ENCODE measurements around the gene GPATCH11.

The GPATCH11 gene

DNA sequence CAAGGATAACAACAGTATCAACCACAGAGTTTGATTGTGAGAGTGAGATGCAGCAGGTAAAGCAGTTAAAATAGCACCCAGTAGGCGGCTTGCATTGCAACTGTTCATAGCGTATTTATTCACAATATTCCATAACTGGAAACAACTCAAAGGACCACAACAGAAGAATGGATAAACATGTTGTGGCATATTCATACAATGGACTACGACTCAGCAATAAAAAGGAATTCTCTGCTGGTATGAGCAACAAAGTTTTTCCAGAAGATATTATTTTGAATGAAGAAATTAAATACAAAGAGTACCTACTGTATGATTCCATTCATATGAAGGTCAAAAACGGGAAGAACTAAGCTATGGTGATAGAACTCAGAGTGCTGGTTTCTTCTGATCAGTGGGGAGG is 25.2 kb downstream of the GPATCH11 start:
- no peak for DNase-seq

DNA sequence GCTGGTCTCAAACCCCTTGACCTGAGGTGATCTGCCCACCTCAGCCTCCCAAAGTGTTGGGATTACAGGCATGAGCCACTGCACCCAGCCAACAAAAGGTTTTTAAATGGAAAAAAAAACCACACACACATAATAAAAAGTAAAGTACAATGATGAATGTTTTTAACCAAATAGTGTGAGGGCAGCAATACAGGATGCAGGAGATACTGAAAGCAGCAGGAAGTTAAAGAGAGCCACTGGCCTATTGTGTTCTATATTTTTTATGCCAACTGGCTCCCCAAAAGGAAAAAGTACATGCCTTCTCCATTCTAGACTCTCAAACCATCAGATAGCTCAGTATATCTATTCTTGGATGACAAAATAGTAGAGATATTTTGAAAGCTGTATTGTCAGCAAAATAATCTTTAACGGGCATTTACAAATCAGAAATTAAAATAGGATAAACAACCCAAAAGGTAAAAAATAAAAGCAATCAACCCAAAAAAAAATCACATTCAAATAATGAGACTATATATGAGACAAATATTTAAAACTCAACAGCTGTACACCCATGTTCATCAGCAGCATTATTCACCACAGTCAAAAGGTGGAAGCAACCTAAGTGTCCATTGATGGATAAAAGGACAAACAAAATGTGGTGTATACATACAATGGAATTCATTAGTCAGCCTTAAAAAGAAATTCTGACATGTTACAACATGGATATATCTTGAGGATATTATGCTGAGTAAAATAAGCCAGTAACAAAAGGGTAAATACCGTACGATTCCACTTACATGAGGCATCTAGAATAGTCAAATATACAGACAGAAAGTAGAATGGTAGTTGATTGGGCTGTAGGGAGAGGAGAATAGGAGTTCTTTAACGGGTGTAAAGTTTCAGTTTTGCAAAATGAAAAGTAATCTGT is 26.2 kb downstream of the GPATCH11 start:
- DNase-seq, result no peak

DNA sequence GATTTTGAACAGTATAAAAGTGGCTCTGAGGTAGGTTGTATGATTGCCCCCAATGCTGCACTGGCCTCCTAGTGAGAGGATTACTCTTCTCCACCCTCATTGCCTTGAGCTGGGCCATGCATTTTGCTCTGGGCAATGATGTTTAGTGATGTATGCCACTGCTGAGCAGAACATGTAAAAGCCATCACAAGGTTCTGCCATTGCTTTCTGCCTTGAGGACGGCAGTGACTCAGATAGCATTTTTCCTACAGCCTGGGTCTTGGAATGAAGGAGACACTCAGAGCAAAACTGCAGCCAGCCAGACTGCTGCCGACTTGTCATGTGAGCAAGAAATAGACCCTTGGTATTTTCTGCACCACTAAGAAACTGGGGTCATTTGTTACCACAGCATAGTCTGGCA is 27.6 kb downstream of the GPATCH11 start:
- no peak for DNase-seq

DNA sequence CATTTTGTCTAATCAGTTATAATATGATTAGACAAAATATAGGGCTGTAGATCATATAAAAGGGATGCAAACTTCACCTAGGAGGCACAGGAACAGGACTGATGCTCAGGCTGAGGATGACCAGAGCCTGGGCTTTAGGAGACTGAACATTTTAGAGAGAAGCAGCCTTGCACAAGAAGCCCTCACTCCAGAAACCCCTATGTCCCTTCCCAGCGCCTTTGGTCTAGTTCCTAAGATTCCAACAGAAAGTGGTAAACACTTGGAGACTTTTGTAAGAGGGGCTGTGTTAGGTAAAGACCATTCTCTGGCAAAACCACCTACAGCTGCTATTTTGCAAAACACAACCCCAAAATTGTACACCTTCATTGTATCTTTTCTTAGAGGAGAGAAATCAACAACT is 33.2 kb downstream of the GPATCH11 start:
- no peak for DNase-seq

DNA sequence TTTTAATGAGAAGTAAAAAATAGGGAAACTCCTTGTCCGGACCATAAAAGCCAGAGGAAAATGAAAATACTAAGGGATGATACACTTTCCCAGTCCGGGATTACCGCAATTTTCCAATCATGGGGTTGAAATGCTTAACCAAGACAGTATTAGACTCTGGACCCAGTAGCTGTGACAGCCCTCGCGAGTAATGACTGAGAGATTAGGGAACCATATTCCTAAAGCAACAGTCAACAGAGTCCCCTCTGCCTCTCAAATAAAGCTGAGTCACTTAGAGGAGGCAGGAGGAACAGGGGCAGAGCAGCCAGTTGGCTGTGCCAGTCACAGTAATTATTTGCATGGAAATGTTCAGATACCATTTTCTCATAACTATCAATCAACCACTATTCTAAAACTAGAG is 34.8 kb downstream of the GPATCH11 start:
- DNase-seq, result no peak

DNA sequence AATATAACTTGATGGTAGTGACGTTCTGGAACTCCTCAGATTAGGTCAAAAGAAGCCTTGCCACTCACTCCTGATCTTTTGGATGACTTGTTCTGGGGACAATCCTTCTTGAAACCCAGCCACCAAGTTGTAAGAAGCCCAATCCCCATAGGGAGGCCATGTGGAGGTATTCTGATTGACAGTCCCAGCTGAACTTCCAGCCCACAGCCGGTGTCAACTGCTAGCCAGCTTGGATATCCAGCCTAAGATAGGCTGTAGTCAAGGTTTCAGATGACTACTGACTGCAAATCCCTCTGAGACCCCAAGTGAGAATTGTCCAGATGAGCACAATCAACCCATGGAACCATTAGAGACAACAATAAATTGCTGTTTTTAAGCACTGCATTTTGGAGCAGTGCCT is 41.1 kb downstream of the GPATCH11 start:
- no peak for DNase-seq

DNA sequence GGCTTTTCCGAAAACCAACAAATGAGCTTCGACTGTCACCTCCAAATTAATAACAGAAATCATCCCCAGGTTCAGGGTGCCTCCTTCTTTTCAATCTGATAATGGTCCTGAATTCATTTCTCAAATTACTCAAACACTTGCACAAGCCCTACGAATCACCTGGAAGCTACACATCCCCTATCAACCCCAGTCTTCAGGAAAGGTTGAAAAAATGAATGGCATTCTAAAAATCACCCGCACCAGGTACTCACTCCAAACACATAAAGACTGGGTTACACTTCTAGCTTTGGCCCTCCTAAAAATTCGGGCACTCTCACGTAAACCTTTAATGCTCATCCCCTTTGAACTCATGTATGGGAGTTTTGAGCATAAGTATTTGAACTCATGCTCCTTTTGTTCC is 48.6 kb downstream of the GPATCH11 start:
- DNase-seq, result no peak

DNA sequence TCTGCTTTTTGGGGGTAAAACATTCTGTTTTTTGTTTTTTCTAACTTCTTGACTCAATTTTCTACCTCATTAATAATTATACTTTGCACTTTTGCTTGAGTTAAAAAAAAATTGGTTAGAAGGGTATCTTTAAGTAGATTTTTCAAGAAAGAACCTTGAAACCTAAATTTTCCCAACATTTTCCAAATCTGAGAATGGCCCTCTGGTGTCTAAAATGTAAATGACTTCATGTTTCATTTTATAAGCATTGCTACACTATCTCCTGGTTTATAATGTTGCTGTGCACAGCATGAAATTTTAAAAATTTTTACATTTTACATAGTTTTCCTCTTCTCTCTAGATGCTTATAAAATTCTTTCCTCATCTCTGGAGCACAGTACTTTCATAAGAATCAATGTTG is 58.2 kb downstream of the GPATCH11 start:
- no peak for DNase-seq

DNA sequence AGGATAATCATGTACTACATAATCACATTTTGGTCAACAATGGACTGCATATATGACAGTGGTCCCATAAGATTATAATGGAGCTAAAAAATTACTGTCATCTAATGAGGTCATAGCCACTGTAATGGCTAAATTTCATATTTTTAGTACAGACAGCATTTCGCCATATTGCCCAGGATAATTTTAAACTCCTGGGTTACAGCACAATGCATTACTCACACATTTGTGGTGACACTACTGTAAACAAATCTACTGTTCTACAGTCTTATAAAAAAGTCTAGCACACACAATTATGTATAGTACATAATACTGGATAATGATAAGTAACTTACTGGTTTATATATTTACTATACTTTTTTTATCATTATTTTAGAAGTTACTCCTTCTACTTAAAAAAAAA is 59.7 kb downstream of the GPATCH11 start:
- no peak for DNase-seq

DNA sequence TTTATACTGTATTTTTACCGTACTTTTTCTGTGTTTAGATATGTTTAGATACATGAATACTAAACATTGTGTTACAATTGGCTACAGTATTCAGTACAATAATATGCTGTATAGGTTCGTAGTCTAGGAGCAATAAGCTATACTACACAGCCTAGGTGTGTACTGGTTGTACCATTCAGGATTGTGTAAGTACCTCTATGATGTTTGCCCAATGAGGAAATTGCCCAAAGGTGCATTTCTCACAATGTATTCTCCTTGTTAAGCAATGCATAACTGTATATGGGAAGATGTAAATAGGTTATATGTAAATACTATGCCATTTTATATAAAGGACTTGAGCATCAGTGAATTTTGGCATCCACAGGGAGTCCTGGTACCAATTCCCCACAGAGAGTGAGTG is 61.7 kb downstream of the GPATCH11 start:
- no peak for DNase-seq

DNA sequence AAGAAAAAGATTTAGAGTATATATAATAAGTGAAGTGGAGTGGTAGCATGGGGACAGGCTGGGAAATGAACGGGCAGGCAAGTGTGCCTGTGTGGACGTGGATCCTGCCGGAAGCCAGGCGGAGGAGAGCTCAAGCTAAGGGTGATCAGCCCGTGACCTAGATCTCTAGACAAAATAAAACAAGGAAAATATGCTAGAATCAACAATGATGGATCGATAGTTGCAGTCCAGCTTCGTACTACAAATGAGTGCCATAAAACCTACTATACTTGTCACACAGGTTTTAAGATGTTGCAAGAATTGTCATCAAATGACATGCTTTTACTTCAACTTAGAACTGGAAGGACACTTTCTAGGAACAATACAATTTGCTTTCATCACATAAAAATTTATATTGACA is 64.0 kb downstream of the GPATCH11 start:
- no peak for DNase-seq

Measured in stimulated activated CD4-positive, alpha-beta T cell treated with anti-CD3 and anti-CD28 coated beads, Interleukin-15, amount 100 ng/mL, for 24 hours (primary cell).